ENCODE data around the gene BAG1.

BAG1 gene

DNA sequence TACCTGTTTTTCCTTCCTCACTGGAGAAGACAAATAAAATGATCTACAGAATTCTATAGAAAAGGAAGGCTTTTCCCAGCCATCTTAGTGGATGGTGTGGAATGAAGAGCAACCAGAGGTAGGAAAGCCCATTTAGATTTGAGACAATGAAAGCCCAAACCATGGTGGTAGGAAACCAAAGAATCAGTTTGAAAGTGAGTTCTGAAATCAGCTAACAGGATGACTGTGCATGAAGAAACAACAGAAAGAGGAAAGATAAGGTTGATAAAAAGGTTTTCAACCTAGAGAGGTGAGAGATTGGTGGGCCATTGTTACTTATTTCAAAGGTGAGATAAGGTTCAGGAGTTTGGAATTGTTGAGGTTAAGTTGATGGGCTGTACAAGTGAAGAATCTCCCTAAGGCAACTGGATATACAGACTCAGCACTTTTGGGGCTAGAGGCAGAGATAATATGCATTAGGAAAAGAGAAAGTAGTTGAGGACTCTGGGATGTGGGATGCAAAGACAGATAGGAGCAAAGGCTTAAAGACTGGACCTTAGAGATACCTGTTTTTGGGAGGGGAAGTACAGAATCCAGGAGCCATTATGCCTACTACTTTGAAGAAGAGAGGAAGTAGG is 2.8 kb upstream of the BAG1 start:
- no peak for TF ChIP-seq CTCF (IDR thresholded peaks at IDR 0.05; ENCODE audit: low read depth, low read length)
- DNase-seq (ENCODE audit: low read depth in 2 of 2): no peak
- no peak overlapping the region for H3K4me3 ChIP-seq (replicated peaks in 1 of 2; ENCODE audit: low read depth in 2 of 2, low read length in 2 of 2)

DNA sequence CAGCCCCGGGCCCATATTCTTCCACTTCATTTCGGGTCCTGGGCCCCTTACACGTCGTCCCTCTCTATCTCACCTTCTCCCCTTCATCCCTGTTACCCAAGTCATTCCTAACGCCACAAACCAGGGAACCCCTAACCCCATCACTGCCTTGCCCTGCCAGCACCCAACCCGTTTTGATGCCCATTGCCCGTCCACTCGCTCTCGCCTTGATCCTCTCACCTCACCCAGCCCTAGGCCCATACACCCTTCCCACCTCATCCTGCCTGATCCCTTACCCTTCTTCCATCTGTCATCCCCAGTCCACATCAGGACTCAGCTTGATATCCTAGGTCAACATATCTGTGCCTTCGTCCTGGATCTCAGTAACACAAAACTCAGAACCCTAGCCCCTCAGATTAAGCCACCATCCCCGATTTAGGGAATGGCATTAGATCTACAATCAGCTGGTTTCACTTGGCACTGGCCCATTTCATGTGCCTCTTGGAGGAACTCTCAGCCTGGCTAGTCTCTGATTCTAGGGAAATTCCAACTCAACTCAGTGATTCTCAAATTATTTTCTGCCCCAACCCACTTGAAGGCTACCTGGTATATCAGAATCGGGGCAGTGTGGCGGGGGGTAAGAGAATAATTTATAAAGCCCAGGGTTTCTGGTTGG is 830 bp upstream of the BAG1 start:
- peak in 1 of 2 donors; percentile 10 for DNase-seq (ENCODE audit: low read depth in 2 of 2)
- H3K4me3 ChIP-seq (replicated peaks in 1 of 2; ENCODE audit: low read depth in 2 of 2, low read length in 2 of 2): peak overlapping the region; percentile 72 to 96
- no peak for TF ChIP-seq CTCF (IDR thresholded peaks at IDR 0.05; ENCODE audit: low read depth, low read length)

GRCh38 chr9:33264003-33264472 is 470 bp downstream of the BAG1 start:
- H3K4me3 ChIP-seq (replicated peaks in 1 of 2; ENCODE audit: low read depth in 2 of 2, low read length in 2 of 2): peak overlapping the region; percentile 95 to 96
- TF ChIP-seq CTCF (IDR thresholded peaks at IDR 0.05; ENCODE audit: low read depth, low read length): no peak
- peak in 1 of 2 donors; percentile 25 for DNase-seq (ENCODE audit: low read depth in 2 of 2)

GRCh38 chr9:33263131-33264002 is 1.1 kb downstream of the BAG1 start:
- peak overlapping the region; percentile 95 to 96 for H3K4me3 ChIP-seq (replicated peaks in 1 of 2; ENCODE audit: low read depth in 2 of 2, low read length in 2 of 2)
- peak; percentile 27 to 31 for DNase-seq (ENCODE audit: low read depth in 2 of 2)
- TF ChIP-seq CTCF (IDR thresholded peaks at IDR 0.05; ENCODE audit: low read depth, low read length): no peak

DNA sequence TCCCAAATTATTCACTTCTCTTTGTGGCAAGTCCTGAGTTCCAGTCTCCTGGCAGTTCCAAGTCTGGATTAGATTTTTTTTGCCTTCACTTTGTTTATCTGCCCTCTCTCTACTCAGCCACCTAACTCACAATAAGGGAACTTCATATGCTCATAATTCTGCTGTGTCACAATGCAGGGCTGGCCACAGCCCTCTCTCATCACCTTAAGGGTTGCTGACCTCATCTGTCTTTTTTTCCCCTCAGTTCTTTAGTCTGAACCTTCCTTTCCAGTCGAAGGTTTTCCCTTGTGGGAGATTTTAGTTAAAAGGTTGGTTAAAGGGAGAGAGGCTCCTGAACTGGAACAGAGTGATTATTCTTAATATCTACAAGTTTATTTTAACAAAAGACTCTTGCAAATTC is 4.1 kb downstream of the BAG1 start:
- DNase-seq (ENCODE audit: low read depth in 2 of 2): no peak
- TF ChIP-seq CTCF (IDR thresholded peaks at IDR 0.05; ENCODE audit: low read depth, low read length): no peak
- no peak overlapping the region for H3K4me3 ChIP-seq (replicated peaks in 1 of 2; ENCODE audit: low read depth in 2 of 2, low read length in 2 of 2)

GRCh38 chr9:33257276-33257675 is 7.2 kb downstream of the BAG1 start:
- no peak overlapping the region for H3K4me3 ChIP-seq (replicated peaks in 1 of 2; ENCODE audit: low read depth in 2 of 2, low read length in 2 of 2)
- no peak for DNase-seq (ENCODE audit: low read depth in 2 of 2)
- no peak for TF ChIP-seq CTCF (IDR thresholded peaks at IDR 0.05; ENCODE audit: low read depth, low read length)

Data from cardiac fibroblast (primary cell).